ENCODE data around the gene PPIL1. TPM values are rescaled to one million over a fixed set of nuclear protein-coding genes. Genes with fewer than 3 reads are reported as not detected.

PPIL1 gene
- total RNA-seq, 1 experiment from 2014 or later: 64.2 TPM

GRCh38 chr6:36826520-36827227 is 47.9 kb downstream of the PPIL1 start:
- H3K27me3 Mint-ChIP-seq (ENCODE audit: low read depth): no peaks in the 10 kb centered on the region
- H3K4me3 Mint-ChIP-seq: no peak overlapping the region
- H3K27ac Mint-ChIP-seq: no peak overlapping the region
- H3K9me3 Mint-ChIP-seq: no peaks in the 10 kb centered on the region
- CTCF ChIA-PET: interaction anchor here (0.6 to 0.9 kb wide), 3 partner anchors 44 to 598 kb away, joined by 3 to 4 read pairs (median 3); no protein-coding TSS in a partner anchor
- no peaks in the 10 kb centered on the region for H3K36me3 Mint-ChIP-seq
- peaks cover 28% of the 10 kb centered on the region for H3K4me1 Mint-ChIP-seq
- POLR2A ChIA-PET: no interaction called here
- no peak for ATAC-seq
- TF ChIP-seq GABPB1 (CRISPR knock-in tag; IDR thresholded peaks at IDR 0.05) (no peak), ETV6 (CRISPR knock-in tag; IDR thresholded peaks at IDR 0.05) (no peak), TEAD1 (CRISPR knock-in tag; IDR thresholded peaks at IDR 0.05) (no peak)
- TF ChIP-seq, protein P1, sequence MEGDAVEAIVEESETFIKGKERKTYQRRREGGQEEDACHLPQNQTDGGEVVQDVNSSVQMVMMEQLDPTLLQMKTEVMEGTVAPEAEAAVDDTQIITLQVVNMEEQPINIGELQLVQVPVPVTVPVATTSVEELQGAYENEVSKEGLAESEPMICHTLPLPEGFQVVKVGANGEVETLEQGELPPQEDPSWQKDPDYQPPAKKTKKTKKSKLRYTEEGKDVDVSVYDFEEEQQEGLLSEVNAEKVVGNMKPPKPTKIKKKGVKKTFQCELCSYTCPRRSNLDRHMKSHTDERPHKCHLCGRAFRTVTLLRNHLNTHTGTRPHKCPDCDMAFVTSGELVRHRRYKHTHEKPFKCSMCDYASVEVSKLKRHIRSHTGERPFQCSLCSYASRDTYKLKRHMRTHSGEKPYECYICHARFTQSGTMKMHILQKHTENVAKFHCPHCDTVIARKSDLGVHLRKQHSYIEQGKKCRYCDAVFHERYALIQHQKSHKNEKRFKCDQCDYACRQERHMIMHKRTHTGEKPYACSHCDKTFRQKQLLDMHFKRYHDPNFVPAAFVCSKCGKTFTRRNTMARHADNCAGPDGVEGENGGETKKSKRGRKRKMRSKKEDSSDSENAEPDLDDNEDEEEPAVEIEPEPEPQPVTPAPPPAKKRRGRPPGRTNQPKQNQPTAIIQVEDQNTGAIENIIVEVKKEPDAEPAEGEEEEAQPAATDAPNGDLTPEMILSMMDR (IDR thresholded peaks at IDR 0.05): no peak
- TF ChIP-seq, protein P2, sequence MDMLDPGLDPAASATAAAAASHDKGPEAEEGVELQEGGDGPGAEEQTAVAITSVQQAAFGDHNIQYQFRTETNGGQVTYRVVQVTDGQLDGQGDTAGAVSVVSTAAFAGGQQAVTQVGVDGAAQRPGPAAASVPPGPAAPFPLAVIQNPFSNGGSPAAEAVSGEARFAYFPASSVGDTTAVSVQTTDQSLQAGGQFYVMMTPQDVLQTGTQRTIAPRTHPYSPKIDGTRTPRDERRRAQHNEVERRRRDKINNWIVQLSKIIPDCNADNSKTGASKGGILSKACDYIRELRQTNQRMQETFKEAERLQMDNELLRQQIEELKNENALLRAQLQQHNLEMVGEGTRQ (CRISPR knock-in tag; IDR thresholded peaks at IDR 0.05): no peak
- DNase-seq (ENCODE audit: low spot score): no peak

DNA sequence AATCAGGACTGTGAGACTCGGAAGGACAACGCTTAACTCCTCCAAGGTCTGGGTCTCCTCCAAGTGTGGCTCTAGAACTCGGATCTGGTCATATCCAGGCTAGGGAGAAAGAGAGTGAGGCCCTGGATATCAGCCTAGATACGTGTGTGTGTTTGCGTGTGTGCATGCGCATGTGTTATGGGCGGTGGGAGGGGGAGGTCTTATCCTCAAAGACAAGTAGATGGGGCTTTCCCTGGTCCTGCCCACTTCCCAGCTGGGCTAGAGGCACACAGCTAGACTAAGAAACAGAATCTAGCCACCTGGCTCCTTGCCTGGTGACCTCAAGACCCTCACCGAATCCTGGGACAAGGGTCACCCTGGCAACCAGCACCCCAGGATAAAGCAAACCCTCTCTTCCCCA is 48.6 kb downstream of the PPIL1 start:
- POLR2A ChIA-PET: no interaction called here
- CTCF ChIA-PET: interaction anchor here (0.6 to 0.9 kb wide), 3 partner anchors 43 to 465 kb away, joined by 3 read pairs; no protein-coding TSS in a partner anchor
- H3K27me3 Mint-ChIP-seq (ENCODE audit: low read depth): no peaks in the 10 kb centered on the region
- H3K27ac Mint-ChIP-seq: no peak overlapping the region
- no peak for DNase-seq (ENCODE audit: low spot score)
- H3K36me3 Mint-ChIP-seq: no peaks in the 10 kb centered on the region
- no peak for ATAC-seq
- H3K9me3 Mint-ChIP-seq: no peaks in the 10 kb centered on the region
- peaks cover 35% of the 10 kb centered on the region for H3K4me1 Mint-ChIP-seq
- TF ChIP-seq ZNF512 (CRISPR knock-in tag; IDR thresholded peaks at IDR 0.05; ENCODE audit: borderline replicate concordance): no peak
- no peak for TF ChIP-seq ATF2 (CRISPR knock-in tag; IDR thresholded peaks at IDR 0.05; ENCODE audit: borderline replicate concordance, low read depth)
- no peak for TF ChIP-seq TP53 (CRISPR knock-in tag; IDR thresholded peaks at IDR 0.05)
- no peak for TF ChIP-seq CDX4 (CRISPR knock-in tag; IDR thresholded peaks at IDR 0.05; ENCODE audit: borderline replicate concordance)
- no peak for TF ChIP-seq GRHL2 (CRISPR knock-in tag; IDR thresholded peaks at IDR 0.05; ENCODE audit: insufficient replicate concordance, severe bottlenecking)
- TF ChIP-seq FOXJ3 (CRISPR knock-in tag; IDR thresholded peaks at IDR 0.05; ENCODE audit: borderline replicate concordance): no peak
- no peak for TF ChIP-seq ZMAT4 (CRISPR knock-in tag; IDR thresholded peaks at IDR 0.05)
- TF ChIP-seq OVOL2 (CRISPR knock-in tag; IDR thresholded peaks at IDR 0.05; ENCODE audit: borderline replicate concordance): no peak
- TF ChIP-seq ZNF121 (CRISPR knock-in tag; IDR thresholded peaks at IDR 0.05): no peak
- TF ChIP-seq, protein P3, sequence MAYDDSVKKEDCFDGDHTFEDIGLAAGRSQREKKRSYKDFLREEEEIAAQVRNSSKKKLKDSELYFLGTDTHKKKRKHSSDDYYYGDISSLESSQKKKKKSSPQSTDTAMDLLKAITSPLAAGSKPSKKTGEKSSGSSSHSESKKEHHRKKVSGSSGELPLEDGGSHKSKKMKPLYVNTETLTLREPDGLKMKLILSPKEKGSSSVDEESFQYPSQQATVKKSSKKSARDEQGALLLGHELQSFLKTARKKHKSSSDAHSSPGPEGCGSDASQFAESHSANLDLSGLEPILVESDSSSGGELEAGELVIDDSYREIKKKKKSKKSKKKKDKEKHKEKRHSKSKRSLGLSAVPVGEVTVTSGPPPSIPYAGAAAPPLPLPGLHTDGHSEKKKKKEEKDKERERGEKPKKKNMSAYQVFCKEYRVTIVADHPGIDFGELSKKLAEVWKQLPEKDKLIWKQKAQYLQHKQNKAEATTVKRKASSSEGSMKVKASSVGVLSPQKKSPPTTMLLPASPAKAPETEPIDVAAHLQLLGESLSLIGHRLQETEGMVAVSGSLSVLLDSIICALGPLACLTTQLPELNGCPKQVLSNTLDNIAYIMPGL (CRISPR knock-in tag; IDR thresholded peaks at IDR 0.05): no peak
- H3K4me3 Mint-ChIP-seq: no peak overlapping the region
